NCI-H446 treated with DMSO at 0.1 percent for 48 hours (cell line): Measurements from ENCODE around the gene MDP1.
A peak's percentile ranks its signal among the peaks of the same experiment; 100 is the strongest.

Source experiments
- DNase-seq: peaks from one replicate; lab custom pipeline; 2025; lab: John Stamatoyannopoulos, UW

MDP1 gene

DNA sequence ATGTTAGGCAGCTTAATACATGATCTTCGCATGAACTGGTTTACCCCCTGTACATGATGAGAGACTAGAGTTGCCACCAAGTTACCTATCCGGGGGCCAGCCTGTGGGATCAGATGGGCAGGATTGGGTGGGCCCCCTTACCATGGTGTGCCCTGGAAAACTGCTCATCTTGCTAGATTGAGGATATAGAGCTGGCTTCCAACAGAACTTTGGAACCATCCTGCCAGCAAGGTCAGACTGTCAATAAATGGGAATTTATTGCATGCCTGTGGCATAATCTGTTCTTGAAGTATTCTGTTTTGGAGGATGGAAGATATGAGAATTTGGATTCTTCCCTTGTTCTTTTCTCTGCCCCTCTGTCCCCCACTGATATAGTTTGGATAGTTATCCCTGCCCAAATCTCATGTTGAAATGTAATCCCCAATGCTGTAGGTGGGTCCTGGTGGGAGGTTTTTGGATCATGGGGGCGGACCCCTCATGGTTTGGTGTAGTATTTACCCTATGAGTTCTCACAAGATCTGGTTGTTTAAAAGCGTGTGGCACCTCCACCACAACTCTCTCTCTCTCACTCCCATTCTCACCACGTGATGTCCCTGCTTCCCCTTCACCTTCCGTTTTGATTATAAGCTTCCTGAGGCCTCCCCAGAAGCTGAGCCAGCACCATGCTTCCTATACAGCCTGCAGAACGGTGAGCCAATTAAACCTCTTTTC lies 16.9 kb downstream of the MDP1 start:
- DNase-seq, result no peak

GRCh38 chr14:24197056-24197450 lies 18.8 kb downstream of the MDP1 start:
- no peak for DNase-seq

DNA sequence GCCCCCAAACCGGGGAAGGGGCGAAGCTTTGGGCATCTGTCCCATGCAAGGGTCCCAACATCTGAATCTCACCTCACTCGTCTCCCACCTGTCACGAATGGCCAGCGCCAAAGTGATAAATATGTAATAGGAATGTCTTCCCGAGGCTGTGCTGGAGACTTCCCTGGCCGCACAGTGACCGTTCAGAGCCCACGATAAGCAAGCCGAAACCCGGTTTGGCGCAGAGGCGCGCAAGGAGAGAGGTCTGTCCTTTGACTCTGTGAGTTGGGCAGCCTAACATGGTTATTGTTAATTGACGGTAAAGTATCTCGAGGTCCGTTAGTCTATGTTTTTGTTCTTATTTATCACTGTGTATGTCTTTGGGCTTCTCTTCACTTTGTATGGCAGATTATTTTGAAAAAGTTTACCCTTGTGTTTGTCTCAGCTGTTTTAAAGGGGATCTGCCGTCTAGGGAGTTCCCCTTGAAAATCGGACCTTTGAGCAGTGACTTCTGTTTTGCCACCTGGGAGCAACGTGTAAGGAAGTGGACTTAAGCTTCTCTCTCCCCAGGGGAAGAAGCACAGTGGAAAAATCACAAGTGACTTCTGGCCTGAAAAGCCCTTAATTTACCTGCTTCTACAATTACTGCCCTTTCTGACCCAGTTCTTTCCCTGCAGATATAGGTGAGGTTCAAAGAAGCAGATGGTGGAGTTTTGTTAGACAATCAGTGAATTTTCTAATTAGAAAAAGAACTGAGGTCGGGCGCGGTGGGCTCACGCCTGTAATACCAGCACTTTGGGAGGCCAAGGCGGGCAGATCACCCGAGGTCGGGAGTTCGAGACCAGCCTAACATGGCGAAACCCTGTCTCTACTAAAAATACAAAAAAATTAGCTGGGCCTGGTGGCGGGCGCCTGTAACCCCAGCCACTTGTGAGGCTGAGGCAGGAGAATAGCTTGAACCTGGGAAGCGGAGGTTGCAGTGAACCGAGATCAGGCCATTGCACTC lies 19.5 kb downstream of the MDP1 start:
- no peak for DNase-seq

DNA sequence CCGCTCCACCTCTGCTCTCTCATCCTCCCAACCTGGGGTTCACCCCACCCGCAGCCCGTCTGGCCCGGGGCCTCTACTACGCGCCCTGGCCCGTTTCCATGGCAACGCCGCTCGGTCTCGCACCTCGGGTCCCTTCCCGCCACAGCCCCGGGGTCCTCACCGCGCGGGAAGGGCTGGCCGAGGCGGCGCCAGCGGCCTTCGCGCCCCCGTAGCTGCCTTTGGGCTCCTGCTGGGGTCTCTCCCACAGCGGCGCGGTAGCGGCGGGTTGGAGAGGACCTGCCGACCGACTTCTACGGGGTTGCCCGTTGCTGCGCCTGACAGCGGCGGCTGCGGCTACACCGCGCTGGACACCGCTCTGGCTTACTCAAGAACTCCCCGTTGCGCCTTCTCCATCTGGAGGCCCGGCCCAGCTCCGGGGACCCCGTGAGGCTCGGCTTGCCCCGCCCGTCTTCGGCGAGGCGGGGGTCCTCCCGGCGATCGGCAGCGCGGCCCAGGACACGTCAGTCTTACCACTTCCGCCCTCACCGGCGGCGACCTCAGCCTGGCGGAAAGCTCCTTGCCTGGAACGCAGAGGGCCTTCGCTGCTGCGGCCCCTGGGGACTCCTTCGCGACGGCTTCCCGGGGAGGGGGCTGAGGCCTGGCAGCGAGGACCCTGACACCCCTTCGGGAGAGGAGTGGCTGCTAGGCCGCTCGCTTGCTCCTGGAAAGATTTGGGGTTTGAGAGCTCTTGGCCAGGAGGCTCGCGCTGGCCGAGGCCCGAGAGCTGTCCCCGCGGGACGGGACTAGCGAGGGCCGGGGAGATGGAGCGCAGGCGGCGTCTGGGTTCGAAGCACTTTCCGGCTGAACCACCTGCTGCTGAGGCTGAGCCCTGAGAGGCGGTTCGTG lies 20.4 kb downstream of the MDP1 start, which contains the start of gene TM9SF1:
TM9SF1 (minus strand) TSS at position 256 of the 885 bp plus-strand sequence. CDS start 422 bp downstream, outside the sequence.
- DNase-seq, result peak; percentile 75

DNA sequence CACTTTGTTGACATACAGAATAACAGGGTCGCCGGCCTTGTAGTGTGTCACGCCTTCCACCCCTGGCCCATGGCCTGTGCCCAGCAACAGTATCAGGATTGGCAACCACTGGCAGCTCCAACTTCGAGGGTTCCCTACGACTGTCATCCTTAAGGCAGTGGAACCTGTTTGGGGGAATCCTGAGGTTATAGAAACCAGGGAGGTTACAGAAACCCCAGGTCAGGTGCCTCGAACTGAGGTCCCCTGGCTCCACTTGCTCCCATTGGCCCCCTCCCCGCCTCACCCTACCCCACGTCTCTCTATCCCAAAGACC lies 21.0 kb downstream of the MDP1 start:
- DNase-seq, result no peak

DNA sequence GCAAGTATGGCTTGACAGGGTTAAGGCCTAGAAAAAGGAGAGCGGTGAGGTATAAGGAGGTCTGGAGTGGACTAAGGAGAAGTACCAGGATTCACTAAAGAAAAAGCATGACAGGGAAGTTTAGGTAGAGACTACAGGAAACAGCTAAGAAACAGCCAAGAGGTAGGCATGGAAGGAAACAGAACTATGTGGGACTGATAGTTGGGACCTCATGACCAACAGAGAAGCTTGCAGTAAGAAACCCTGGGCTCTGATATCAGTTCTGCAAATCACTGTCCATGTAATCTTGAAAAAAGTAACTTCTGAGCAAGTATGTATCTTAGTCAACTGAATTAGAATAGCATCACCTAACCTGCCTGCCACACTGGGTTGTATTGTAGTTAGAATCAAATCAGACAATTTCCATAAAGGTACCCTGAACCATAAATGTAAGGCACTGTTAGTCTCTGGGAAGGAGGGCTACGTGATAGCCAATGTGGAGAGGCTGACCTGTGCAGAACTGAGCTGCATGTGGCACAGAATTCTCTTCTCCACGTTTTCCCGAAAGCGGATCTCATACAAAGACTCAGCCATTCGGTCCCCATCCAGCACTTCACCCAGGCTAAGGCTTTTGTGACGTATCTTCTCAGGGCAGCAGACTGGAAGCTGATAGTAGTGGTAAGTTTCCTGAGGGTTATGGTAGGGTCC lies 21.5 kb downstream of the MDP1 start:
- no peak for DNase-seq

- no peak for DNase-seq
Observed at GRCh38 chr14:24192933-24193332, 22.9 kb downstream of the MDP1 start.

DNA sequence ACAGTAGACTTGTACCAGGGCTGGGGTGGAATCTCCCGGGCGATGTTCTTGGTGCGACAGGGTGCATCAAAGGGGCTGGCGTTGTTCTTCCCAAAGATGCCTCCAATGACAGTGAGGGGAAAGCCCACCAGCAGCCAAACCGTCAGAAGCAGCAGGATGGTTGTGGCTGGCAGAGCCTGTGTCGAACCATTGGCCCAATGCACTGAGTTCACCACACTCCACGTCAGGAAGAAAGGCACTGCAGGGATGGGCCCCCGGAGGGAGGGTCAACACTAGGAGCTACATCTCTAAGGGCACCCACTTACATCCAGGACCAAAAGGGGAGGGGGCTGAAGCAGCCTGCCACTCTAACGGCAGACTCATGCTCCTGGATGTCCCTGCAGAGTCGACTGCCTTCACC lies 25.4 kb downstream of the MDP1 start:
- DNase-seq, result no peak

DNA sequence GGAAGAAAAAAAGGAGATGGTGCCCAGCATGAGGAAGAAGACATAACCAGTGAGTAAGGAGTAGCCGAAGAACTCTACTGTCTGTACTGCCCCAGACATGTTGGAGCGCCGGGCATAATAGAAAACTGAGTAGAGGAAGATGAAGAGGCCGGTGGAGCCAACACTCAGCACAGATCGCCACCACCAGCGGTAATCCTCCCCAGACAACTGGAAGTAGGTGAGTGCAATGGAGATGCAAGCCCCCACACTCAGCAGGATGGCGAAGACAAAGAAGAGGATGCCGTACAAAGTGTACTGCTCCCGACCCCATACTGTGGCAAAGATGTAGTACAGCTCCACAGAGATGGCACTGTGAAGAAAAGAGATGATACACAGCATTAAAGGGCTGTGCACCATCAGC lies 26.4 kb downstream of the MDP1 start:
- DNase-seq, result no peak

DNA sequence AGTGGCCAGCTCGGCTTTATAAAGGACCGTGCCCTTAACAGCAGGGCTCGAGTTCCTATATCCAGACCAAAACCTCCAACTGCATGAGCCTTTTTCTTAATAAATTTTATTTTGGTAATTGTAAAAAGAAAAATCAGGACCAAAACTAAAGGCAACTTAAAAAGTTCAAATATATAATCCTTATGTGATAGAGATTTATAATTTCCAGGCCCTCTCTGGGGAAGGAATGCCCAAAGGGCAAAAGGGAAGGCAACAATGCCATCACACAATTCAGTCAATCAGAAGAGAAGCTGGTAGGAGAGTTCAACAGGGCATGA lies 26.8 kb downstream of the MDP1 start:
- DNase-seq, result no peak

DNA sequence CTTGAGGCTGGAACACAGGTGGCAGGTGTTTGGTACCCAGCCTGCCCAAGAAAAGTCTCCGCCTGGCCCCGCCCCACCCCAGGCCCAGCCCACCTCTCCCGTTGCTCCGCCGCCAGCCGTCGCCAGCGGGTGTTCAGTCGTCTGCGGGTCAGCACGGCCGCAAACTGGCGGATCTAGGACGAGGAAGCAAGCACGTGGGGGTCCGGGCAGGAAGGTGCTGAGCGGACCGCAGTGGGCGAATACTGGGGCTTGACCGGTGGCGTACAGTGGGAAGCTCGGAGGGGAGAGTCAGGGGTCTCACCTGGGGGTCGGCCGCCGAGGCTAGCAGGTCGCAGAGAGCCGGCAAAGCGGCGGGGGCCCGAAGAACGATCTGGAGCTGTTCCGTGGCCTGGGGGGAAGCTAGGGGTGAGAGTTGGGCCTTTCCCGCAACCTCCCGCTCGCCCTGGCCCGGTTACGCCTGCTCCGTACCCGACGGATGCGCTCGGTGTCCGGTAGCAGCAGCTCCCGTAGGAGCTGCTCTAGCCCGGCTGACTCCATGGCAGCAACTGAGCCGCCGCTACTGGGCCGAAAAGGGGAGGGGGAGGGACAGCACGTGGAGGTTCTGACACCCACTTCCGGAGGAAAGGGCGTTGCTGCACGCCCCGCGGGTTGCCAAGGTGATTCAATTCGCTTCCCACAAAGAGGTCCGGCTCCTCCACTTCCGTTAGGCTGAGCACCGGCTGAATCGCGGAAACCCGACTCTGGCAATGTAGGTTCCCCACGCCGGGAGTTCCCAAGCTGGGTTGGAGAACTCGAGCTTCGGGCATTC lies 27.4 kb downstream of the MDP1 start, which contains the start of gene IPO4:
IPO4 (minus strand) TSS at position 566 of the 808 bp plus-strand sequence; CDS start at position 537, 29 bp downstream.
- peak; percentile 96 for DNase-seq

GRCh38 chr14:24187539-24187915 lies 28.3 kb downstream of the MDP1 start:
- no peak for DNase-seq

DNA sequence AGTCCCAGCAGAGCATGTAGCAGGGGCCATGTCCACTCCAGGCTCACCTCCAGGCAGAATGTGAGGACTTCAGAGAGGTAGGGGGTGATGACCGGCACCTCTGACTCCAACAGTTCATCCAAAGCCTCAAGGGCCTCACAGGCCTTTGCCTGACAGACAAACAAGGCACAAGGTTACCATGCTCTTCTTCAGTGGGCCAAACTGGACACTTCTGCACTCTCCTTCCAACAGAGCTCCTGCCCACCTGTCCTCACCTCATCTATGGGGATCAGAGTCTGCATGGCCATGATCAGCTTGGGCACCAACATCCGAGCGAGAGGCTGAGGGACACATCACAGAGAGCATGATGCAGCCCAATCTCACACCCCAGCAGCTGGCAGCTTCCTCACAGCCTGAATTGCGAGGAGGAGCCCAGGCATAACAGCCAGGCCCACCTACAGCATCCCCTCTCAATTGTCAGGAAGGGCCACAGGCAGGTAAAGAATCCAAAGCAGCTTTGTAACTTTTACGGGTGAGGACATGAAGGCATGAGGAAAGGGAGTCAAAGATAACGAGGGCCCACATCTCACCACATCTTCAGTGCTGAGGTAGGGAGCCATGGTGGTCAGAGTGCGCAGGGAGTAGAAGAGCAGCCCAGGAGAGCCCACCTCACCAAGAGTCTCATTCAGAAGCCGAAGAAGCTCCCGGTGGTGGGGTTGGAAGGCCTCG lies 28.9 kb downstream of the MDP1 start:
- no peak for DNase-seq

- DNase-seq, result no peak
Observed at GRCh38 chr14:24185741-24186140, 30.1 kb downstream of the MDP1 start.

GRCh38 chr14:24185026-24185425 lies 30.8 kb downstream of the MDP1 start:
- no peak for DNase-seq

DNA sequence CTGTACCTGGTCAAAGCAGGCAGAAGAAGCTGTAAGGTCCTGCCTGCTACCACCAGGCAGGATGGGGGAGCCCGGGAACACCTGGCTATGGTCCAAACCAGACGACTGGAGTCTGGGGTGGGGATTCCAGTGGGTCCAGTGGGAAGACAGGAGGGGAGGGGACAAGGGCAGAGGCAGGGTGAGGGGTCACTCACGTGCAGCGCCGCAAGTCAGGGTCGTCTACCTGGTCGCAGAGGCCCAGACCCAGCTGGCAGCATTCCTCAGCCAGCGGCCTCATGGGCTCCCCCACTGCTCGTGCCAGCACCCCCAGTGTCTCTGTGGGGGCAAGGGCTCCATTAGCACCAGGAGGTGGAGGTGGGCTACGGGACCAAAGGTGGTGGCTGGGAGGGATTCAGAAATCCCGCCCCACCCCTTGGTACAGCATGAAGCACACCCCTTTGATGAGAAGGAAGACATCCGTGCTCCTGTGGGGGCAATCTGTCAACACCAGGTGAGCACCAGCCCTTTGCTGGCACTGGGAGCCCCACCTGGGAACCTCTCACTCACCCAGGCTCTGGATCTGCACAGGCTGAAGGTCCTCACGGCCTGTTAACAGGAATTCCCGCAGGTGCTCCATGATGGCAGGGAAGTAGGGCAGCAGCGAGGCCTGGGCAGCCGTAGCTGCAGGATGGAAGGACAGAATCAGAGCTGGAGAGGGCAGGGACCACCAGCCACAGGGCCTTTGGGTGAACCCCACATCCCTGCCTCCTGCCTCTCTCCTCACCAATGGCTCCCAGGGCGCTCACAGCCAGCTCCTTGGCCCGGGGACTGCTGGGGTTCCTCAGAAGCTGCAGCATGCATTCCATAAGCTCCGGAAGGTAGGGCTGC lies 31.5 kb downstream of the MDP1 start:
- no peak for DNase-seq

GRCh38 chr14:24183014-24183481 lies 32.8 kb downstream of the MDP1 start:
- no peak for DNase-seq

- DNase-seq, result no peak
Observed at GRCh38 chr14:24182110-24182882, 33.6 kb downstream of the MDP1 start.
